Vagina (tissue), 2 donors: Measurements from ENCODE around the gene ZNF578. TPM values are rescaled to one million over a fixed set of nuclear protein-coding genes. Genes with fewer than 3 reads are reported as not detected.
"Not testable (repeated sequence)": the region's sequence is repeated elsewhere in the genome, so short reads cannot be mapped to it uniquely, and the experiment has no call there.

ENCODE experiments used
- DNase-seq, 2 donors: peaks; one replicate each; pipeline ENCODE4 v3.0.0-alpha.2; 2017; ENCODE audit errors: extremely low spot score in 2 of 2
- H3K27ac ChIP-seq: fragments of 200-600 bp; sonication (generic); one replicate; pipeline ENCODE4 v1.5.1; 2019
- H3K27me3 ChIP-seq: fragments of 200-600 bp; sonication (generic); one replicate; pipeline ENCODE4 v1.5.1; 2019
- H3K36me3 ChIP-seq, 2 donors: fragments of 200-600 bp; sonication (generic); one replicate each; pipeline ENCODE4 v1.5.1; 2017 to 2019
- H3K4me1 ChIP-seq: fragments of 200-600 bp; sonication (generic); one replicate; pipeline ENCODE4 v1.5.1; 2019
- H3K4me3 ChIP-seq, 2 donors: fragments of 200-600 bp; sonication (generic); 1 replicate in 1 of 2; 2 replicates in 1 of 2; pipeline ENCODE4 v1.5.1; 2016 to 2019
- H3K9me3 ChIP-seq: fragments of 200-600 bp; sonication (generic); one replicate; pipeline ENCODE4 v1.5.1; 2019
- POLR2A ChIP-seq, 2 donors: fragments of 450-650 bp; IDR thresholded peaks; one replicate each; pipeline ENCODE4 v1.6.1; 2017; ENCODE audit warnings: antibody characterized with exemption in 2 of 2, mild to moderate bottlenecking in 2 of 2, moderate library complexity in 2 of 2
- POLR2AphosphoS5 ChIP-seq, 2 donors: sonication (generic); formaldehyde crosslinking; IDR thresholded peaks; one replicate each; pipeline ENCODE4 v1.9.0; 2017; ENCODE audit warnings: antibody characterized with exemption in 2 of 2, mild to moderate bottlenecking in 2 of 2, low read depth in 1 of 2; ENCODE audit not compliant: insufficient read depth in 1 of 2
- intact Hi-C: fragments of 100-400 bp; cut with DNase I; formaldehyde crosslinking; loops from one replicate; pipeline ENCODE4 v1.15.1; 2023
- total RNA-seq: library from RNA; depleted of rRNA; stranded (reverse); fragments of >200 nt; gene quantifications from one replicate; pipeline ENCODE4 v1.2.3, GENCODE V29; 2016
- TF ChIP-seq, protein P1 (sequence below), 3 experiments: fragments of 450-650 bp in 2 of 3; fragments of 200-600 bp in 1 of 3; sonication (generic) in 1 of 3; IDR thresholded peaks; one replicate each; pipeline ENCODE4 v1.5.1; 2017 to 2019; ENCODE audit warnings: antibody characterized with exemption in 3 of 3, mild to moderate bottlenecking in 2 of 3, moderate library complexity in 2 of 3

The ZNF578 gene
- total RNA-seq, 1 donor from 2014 or later, result 2.5 TPM

DNA sequence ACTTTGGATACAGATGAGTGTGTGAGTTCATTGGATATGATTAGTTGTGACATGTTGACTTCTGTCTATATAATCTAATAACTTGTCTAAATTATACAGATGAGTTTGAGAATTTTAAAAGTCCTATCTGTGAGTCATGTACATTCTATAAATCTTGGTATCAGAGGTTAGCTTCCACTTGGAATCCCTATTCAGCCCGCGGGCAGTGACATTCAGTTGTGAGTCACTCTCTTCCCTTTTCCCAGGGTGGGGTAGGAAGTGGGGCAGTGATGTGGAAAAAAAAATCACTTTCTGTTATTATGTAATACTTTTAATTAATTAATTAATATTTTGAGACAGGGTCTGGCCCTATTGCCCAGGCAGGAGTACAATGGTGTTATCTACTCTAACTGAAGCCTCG lies 41.2 kb downstream of the ZNF578 start:
- Histone ChIP-seq H3K9me3 (peaks cover 7% of the 10 kb centered on the region), H3K27me3 (no peaks in the 10 kb centered on the region)
- DNase-seq, result no peak

GRCh38 chr19:52498571-52498970 lies 45.2 kb downstream of the ZNF578 start:
- H3K27me3 ChIP-seq, result no peaks in the 10 kb centered on the region
- H3K9me3 ChIP-seq, result no peaks in the 10 kb centered on the region
- H3K36me3 ChIP-seq, result peaks cover 0 to 9% of the 10 kb centered on the region in 2 donors
- no peaks in the 10 kb centered on the region for H3K4me1 ChIP-seq
- intact Hi-C loops, result no loop called here
- TF ChIP-seq POLR2AphosphoS5 (IDR thresholded peaks at IDR 0.05; ENCODE audit: insufficient read depth in 1 of 2, low read depth in 1 of 2) (no peak), POLR2A (IDR thresholded peaks at IDR 0.05) (no peak)
- TF ChIP-seq, protein P1, sequence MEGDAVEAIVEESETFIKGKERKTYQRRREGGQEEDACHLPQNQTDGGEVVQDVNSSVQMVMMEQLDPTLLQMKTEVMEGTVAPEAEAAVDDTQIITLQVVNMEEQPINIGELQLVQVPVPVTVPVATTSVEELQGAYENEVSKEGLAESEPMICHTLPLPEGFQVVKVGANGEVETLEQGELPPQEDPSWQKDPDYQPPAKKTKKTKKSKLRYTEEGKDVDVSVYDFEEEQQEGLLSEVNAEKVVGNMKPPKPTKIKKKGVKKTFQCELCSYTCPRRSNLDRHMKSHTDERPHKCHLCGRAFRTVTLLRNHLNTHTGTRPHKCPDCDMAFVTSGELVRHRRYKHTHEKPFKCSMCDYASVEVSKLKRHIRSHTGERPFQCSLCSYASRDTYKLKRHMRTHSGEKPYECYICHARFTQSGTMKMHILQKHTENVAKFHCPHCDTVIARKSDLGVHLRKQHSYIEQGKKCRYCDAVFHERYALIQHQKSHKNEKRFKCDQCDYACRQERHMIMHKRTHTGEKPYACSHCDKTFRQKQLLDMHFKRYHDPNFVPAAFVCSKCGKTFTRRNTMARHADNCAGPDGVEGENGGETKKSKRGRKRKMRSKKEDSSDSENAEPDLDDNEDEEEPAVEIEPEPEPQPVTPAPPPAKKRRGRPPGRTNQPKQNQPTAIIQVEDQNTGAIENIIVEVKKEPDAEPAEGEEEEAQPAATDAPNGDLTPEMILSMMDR (IDR thresholded peaks at IDR 0.05), result no peak
- H3K4me3 ChIP-seq, result no peak overlapping the region
- H3K27ac ChIP-seq, result no peak overlapping the region
- DNase-seq, result no peak

More for the DNA sequence above, 41.2 kb downstream of the ZNF578 start:
- Histone ChIP-seq H3K4me1 (no peaks in the 10 kb centered on the region), H3K4me3 (no peak overlapping the region), H3K27ac (no peak overlapping the region), H3K36me3 (no peaks in the 10 kb centered on the region)
- intact Hi-C loops, result no loop called here
- TF ChIP-seq, protein P1 (IDR thresholded peaks at IDR 0.05), result no peak
- TF ChIP-seq POLR2AphosphoS5 (IDR thresholded peaks at IDR 0.05; ENCODE audit: insufficient read depth in 1 of 2, low read depth in 1 of 2) (no peak), POLR2A (IDR thresholded peaks at IDR 0.05) (no peak)

DNA sequence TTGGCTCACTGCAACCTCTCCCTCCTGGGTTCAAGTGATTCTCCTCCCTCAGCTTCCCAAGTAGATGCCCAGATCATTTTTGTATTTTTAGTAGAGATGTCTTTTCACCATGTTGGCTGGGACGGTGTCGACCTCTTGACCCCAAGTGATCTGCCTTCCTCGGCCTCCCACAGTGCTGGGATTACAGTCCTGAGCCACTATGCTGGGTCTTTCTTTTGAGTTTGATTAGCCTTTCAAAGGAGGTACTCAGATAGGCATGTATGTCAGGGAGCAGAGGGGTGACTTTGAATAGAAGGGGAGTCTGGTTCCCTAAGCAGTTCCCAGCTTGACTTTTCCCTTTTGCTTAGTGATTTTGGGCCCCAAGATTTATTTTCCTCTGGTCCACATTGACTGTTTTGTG lies 47.1 kb downstream of the ZNF578 start:
- peaks cover 0 to 12% of the 10 kb centered on the region in 2 donors for H3K36me3 ChIP-seq
- H3K4me1 ChIP-seq, DNase-seq, H3K27ac ChIP-seq, H3K4me3 ChIP-seq, H3K27me3 ChIP-seq, H3K9me3 ChIP-seq, intact Hi-C loops: not testable (repeated sequence)

GRCh38 chr19:52500991-52501390 lies 47.6 kb downstream of the ZNF578 start:
- H3K27ac ChIP-seq, intact Hi-C loops, H3K9me3 ChIP-seq, H3K4me1 ChIP-seq, H3K4me3 ChIP-seq, H3K27me3 ChIP-seq, DNase-seq: not testable (repeated sequence)
- peaks cover 0 to 12% of the 10 kb centered on the region in 2 donors for H3K36me3 ChIP-seq

GRCh38 chr19:52507266-52507665 lies 53.9 kb downstream of the ZNF578 start:
- intact Hi-C loops, result no loop called here
- Histone ChIP-seq H3K27me3 (no peaks in the 10 kb centered on the region), H3K36me3 (peaks cover 0 to 25% of the 10 kb centered on the region in 2 donors), H3K4me1 (no peaks in the 10 kb centered on the region), H3K9me3 (no peaks in the 10 kb centered on the region), H3K4me3 (no peak overlapping the region), H3K27ac (no peak overlapping the region)
- no peak for DNase-seq
- TF ChIP-seq POLR2AphosphoS5 (IDR thresholded peaks at IDR 0.05; ENCODE audit: insufficient read depth in 1 of 2, low read depth in 1 of 2), result no peak
- TF ChIP-seq POLR2A (IDR thresholded peaks at IDR 0.05), result no peak
- TF ChIP-seq, protein P1 (IDR thresholded peaks at IDR 0.05), result no peak

DNA sequence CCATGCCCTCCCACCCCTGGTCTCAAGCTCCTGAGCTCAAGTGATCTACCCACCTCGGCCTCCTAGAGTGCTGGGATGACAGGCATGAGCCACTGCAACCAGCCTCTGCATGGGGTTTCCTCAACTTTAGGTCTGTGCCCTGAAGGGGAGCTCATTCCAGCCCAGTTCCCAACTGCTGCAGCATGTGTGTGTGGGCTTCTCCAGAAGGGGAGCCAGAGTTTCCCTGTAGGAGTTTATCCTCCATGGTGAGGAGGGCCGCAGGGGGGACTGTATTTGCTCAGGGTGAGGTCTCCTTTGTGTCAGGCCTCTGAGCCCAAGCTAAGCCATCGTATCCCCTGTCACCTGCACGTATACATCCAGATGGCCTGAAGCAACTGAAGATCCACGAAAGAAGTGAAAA lies 62.8 kb downstream of the ZNF578 start:
- Histone ChIP-seq H3K4me1 (no peaks in the 10 kb centered on the region), H3K36me3 (peaks cover 0 to 5% of the 10 kb centered on the region in 2 donors), H3K27ac (no peak overlapping the region), H3K4me3 (no peak overlapping the region), H3K27me3 (no peaks in the 10 kb centered on the region), H3K9me3 (no peaks in the 10 kb centered on the region)
- TF ChIP-seq POLR2A (IDR thresholded peaks at IDR 0.05), result no peak
- no peak for TF ChIP-seq POLR2AphosphoS5 (IDR thresholded peaks at IDR 0.05; ENCODE audit: insufficient read depth in 1 of 2, low read depth in 1 of 2)
- TF ChIP-seq, protein P1 (IDR thresholded peaks at IDR 0.05), result no peak
- intact Hi-C loops, result no loop called here
- no peak for DNase-seq
